IMR-90 (cell line): ENCODE results near the gene EPS8. TPM values are rescaled to one million over a fixed set of nuclear protein-coding genes. Genes with fewer than 3 reads are reported as not detected.
A peak's percentile ranks its signal among the peaks of the same experiment; 100 is the strongest.
"Not testable (repeated sequence)": the region's sequence is repeated elsewhere in the genome, so short reads cannot be mapped to it uniquely, and the experiment has no call there.

Experiments used
- ATAC-seq: fragments of 200-7000 bp; cut with Tn5 transposase; 2 replicates; pipeline ENCODE4 v1.9.1; 2020; ENCODE audit warnings: low read depth, mild to moderate bottlenecking, moderate library complexity
- BruUV-seq: library from RNA; stranded (reverse); fragments of 400-500 nt; replicated peaks from 2 replicates; lab custom pipeline; 2021; lab: Mats Ljungman, UMichigan
- CTCF ChIA-PET: fragments of 300-600 bp; formaldehyde crosslinking; extraction: SDS; loops from one replicate; lab custom pipeline; 2021; ENCODE audit warnings: antibody characterized with exemption; lab: Yijun Ruan, JAX
- POLR2A ChIA-PET: fragments of 300-600 bp; sonication (Branson Sonifier 250); formaldehyde crosslinking; loops from one replicate; lab custom pipeline; 2022; ENCODE audit warnings: antibody characterized with exemption; ENCODE audit not compliant: unreplicated experiment; lab: Charles Lee
- DNase-seq: peaks from one replicate; pipeline ENCODE4 v3.0.0; 2013
- H2AFZ ChIP-seq: replicated peaks from 2 replicates; pipeline ENCODE3; 2013; ENCODE audit warnings: low read length, mild to moderate bottlenecking; ENCODE audit not compliant: poor library complexity
- H2AK5ac ChIP-seq: 2 replicates; pipeline ENCODE4 v1.6.1; 2013; ENCODE audit warnings: low read depth, low read length, inconsistent platforms
- H2AK9ac ChIP-seq: replicated peaks from 2 replicates; pipeline ENCODE3; 2013; ENCODE audit warnings: mild to moderate bottlenecking, low read depth, low read length, moderate library complexity; ENCODE audit not compliant: poor library complexity
- H2BK120ac ChIP-seq: 2 replicates; pipeline ENCODE4 v1.6.1; 2013; ENCODE audit warnings: low read depth, low read length, inconsistent platforms
- H2BK15ac ChIP-seq: 3 replicates; pipeline ENCODE4 v1.6.1; 2013; ENCODE audit warnings: low read depth, low read length, inconsistent platforms
- H2BK20ac ChIP-seq: 2 replicates; pipeline ENCODE4 v1.6.1; 2013; ENCODE audit warnings: low read depth, mild to moderate bottlenecking, inconsistent platforms, low read length, moderate library complexity
- H2BK5ac ChIP-seq: 2 replicates; pipeline ENCODE4 v1.6.1; 2013; ENCODE audit warnings: mild to moderate bottlenecking, low read depth, low read length, inconsistent platforms; ENCODE audit not compliant: poor library complexity, severe bottlenecking
- H3K14ac ChIP-seq: replicated peaks from 2 replicates; pipeline ENCODE4 v1.6.1; 2013; ENCODE audit warnings: low read depth, low read length, inconsistent platforms
- H3K18ac ChIP-seq: 2 replicates; pipeline ENCODE4 v1.6.1; 2013; ENCODE audit warnings: low read depth, low read length, control low read depth
- H3K23ac ChIP-seq: 2 replicates; pipeline ENCODE4 v1.6.1; 2013; ENCODE audit warnings: low read depth, low read length, inconsistent platforms
- H3K27ac ChIP-seq: 2 replicates; pipeline ENCODE4 v1.5.1; 2013; ENCODE audit warnings: mild to moderate bottlenecking, control low read depth, low read length; ENCODE audit not compliant: insufficient read depth
- H3K27me3 ChIP-seq: 2 replicates; pipeline ENCODE4 v1.6.1; 2013; ENCODE audit warnings: low read length; ENCODE audit not compliant: control insufficient read depth, insufficient read depth
- H3K36me3 ChIP-seq: 2 replicates; pipeline ENCODE4 v1.6.1; 2013; ENCODE audit warnings: low read length, mixed read lengths; ENCODE audit not compliant: control insufficient read depth, insufficient read depth
- H3K4ac ChIP-seq: 2 replicates; pipeline ENCODE4 v1.6.1; 2013; ENCODE audit warnings: low read depth, low read length, inconsistent platforms
- H3K4me1 ChIP-seq: 2 replicates; pipeline ENCODE4 v1.6.1; 2013; ENCODE audit warnings: low read length, mixed read lengths; ENCODE audit not compliant: control insufficient read depth, insufficient read depth
- H3K4me2 ChIP-seq: 2 replicates; pipeline ENCODE4 v1.6.1; 2013; ENCODE audit warnings: low read depth, mild to moderate bottlenecking, control low read depth, low read length, moderate library complexity
- H3K4me3 ChIP-seq: 2 replicates; pipeline ENCODE4 v1.5.1; 2013; ENCODE audit warnings: low read depth, mild to moderate bottlenecking, control low read depth, low read length, moderate library complexity; ENCODE audit not compliant: insufficient read depth
- H3K56ac ChIP-seq: 2 replicates; pipeline ENCODE4 v1.6.1; 2013; ENCODE audit warnings: low read length, inconsistent platforms; ENCODE audit not compliant: insufficient read depth; ENCODE audit errors: extremely low read depth
- H3K79me1 ChIP-seq, 2 experiments: 2 replicates each; pipeline ENCODE4 v1.6.1; 2013; ENCODE audit warnings: low read length in 2 of 2, inconsistent platforms in 1 of 2, low read depth in 1 of 2
- H3K9ac ChIP-seq: 2 replicates; pipeline ENCODE4 v1.6.1; 2013; ENCODE audit warnings: low read depth, low read length, control low read depth
- H3K9me1 ChIP-seq: 2 replicates; pipeline ENCODE4 v1.6.1; 2013; ENCODE audit warnings: low read length, inconsistent platforms; ENCODE audit not compliant: insufficient read depth
- H3K9me3 ChIP-seq: 2 replicates; pipeline ENCODE4 v1.6.1; 2013; ENCODE audit warnings: low read length; ENCODE audit not compliant: control insufficient read depth, insufficient read depth
- H4K20me1 ChIP-seq: 2 replicates; pipeline ENCODE4 v1.6.1; 2013; ENCODE audit warnings: low read length, inconsistent platforms; ENCODE audit not compliant: insufficient read depth
- H4K5ac ChIP-seq: 2 replicates; pipeline ENCODE4 v1.6.1; 2013; ENCODE audit warnings: mild to moderate bottlenecking, low read depth, low read length, control low read depth
- H4K8ac ChIP-seq, 2 experiments: 2 replicates each; pipeline ENCODE4 v1.6.1; 2013; ENCODE audit warnings: low read depth in 2 of 2, low read length in 2 of 2, control low read depth in 1 of 2, inconsistent platforms in 1 of 2
- H4K91ac ChIP-seq: 2 replicates; pipeline ENCODE4 v1.6.1; 2013; ENCODE audit warnings: low read depth, low read length, inconsistent platforms; ENCODE audit not compliant: insufficient read depth
- CEBPB ChIP-seq: IDR thresholded peaks from 2 replicates; pipeline ENCODE4 v1.6.1; 2012; ENCODE audit warnings: low read depth, low read length, improper control_type of control experiment
- CHD1 ChIP-seq: IDR thresholded peaks from 2 replicates; pipeline ENCODE4 v1.6.1; 2012; ENCODE audit warnings: low read depth, low read length, improper control_type of control experiment
- ELK1 ChIP-seq: fragments of 150-350 bp; IDR thresholded peaks from 2 replicates; pipeline ENCODE4 v1.6.1; 2016; ENCODE audit warnings: low read depth, mild to moderate bottlenecking, low read length, moderate library complexity, borderline replicate concordance
- FOS ChIP-seq: fragments of 150-350 bp; IDR thresholded peaks from 2 replicates; pipeline ENCODE4 v1.6.1; 2016; ENCODE audit warnings: low read depth, low read length
- MAFK ChIP-seq: IDR thresholded peaks from 2 replicates; pipeline ENCODE4 v1.6.1; 2012; ENCODE audit warnings: low read depth, low read length, improper control_type of control experiment
- NFE2L2 ChIP-seq: fragments of 150-350 bp; IDR thresholded peaks from 2 replicates; pipeline ENCODE4 v1.6.1; 2016; ENCODE audit warnings: low read depth, mild to moderate bottlenecking, low read length
- RCOR1 ChIP-seq: IDR thresholded peaks from 2 replicates; pipeline ENCODE4 v1.6.1; 2012; ENCODE audit warnings: mild to moderate bottlenecking, low read length, improper control_type of control experiment; ENCODE audit not compliant: insufficient replicate concordance
- SMC3 ChIP-seq: fragments of 150-350 bp; IDR thresholded peaks from 2 replicates; pipeline ENCODE4 v1.6.1; 2016; ENCODE audit warnings: low read depth, mild to moderate bottlenecking, antibody characterized with exemption, low read length, moderate library complexity
- WGBS, 2 experiments: methylation state at CpG; one replicate each; pipeline versions ENCODE4 v1.1.5 to v1.1.7; 2013; ENCODE audit warnings: missing lambda C conversion rate in 2 of 2; ENCODE audit not compliant: insufficient read length in 1 of 2; ENCODE audit errors: extremely low coverage in 2 of 2; 5-methylcytosine and 5-hydroxymethylcytosine counted together
- dilution Hi-C: fragments of 300-500 bp; cut with HindIII; formaldehyde crosslinking; loops from one replicate; pipeline ENCODE4 v1.14.3; 2018; ENCODE audit warnings: low sequenced_read_pairs; ENCODE audit not compliant: unreplicated experiment
- in situ Hi-C: fragments of 300-500 bp; cut with MboI; formaldehyde crosslinking; loops from 3 replicates; pipeline ENCODE4 v1.14.3; 2019; ENCODE audit warnings: low sequenced_read_pairs, inconsistent platforms, mixed read lengths
- intact Hi-C: fragments of 100-400 bp; cut with micrococcal nuclease; formaldehyde crosslinking; loops from 2 replicates; pipeline ENCODE4 v1.10.0; 2022
- polyA plus RNA-seq, 3 experiments: library from polyadenylated mRNA; depleted of rRNA; stranded (reverse); fragments of >200 nt; gene quantifications; 2 replicates each; pipeline ENCODE4 v1.2.3, GENCODE V29; 2012; ENCODE audit warnings: low replicate concordance in 1 of 3
- total RNA-seq: library from RNA; depleted of rRNA; stranded (reverse); fragments of >200 nt; gene quantifications from 2 replicates; pipeline ENCODE4 v1.2.3, GENCODE V29; 2012

Gene EPS8
- total and polyA plus RNA-seq, 2 of the 4 experiments (the other 2 are of a cell fraction) = 45.1 to 104 TPM

DNA sequence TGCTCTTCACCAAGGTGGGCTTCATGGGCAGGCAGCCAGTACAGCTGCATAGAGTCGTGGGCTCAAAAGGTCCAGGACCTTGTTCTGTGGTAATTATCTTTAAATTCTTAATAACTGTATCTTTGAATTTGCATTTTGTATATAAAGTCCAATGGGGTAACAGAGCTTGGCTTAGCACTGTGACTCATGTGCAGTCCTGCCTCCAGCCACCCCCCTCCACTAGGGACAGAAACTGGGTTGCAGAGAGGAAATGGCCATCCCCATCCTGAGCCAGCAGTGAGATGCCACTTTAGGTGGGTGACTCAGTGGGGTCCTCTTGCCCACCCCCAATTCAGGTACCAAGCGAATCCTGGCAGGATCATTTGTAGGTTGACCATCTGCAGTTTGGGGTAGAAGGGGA lies 48.1 kb downstream of the EPS8 start:
- no peak overlapping the region for H3K18ac ChIP-seq
- no peaks in the 10 kb centered on the region for H3K9me3 ChIP-seq
- no peak overlapping the region for H4K91ac ChIP-seq
- CTCF ChIA-PET = interaction anchor here (0.6 to 0.7 kb wide), 2 partner anchors 38 to 97 kb away, joined by 3 to 4 read pairs; no protein-coding TSS in a partner anchor
- no peak overlapping the region for H3K4me3 ChIP-seq
- no peak overlapping the region for H3K14ac ChIP-seq
- H3K56ac ChIP-seq = no peak overlapping the region
- H3K9ac ChIP-seq = no peak overlapping the region
- in situ Hi-C loops (no loop called here), intact Hi-C loops (no loop called here), dilution Hi-C loops (no loop called here)
- 0 out of 4 replicates have a peak overlapping the region, but pooled peaks of 1 of the 2 experiments have one; percentile 39 for H4K8ac ChIP-seq
- H3K27me3 ChIP-seq = no peaks in the 10 kb centered on the region
- H3K4ac ChIP-seq = no peak overlapping the region
- TF ChIP-seq SMC3 (no peak), CEBPB (no peak), NFE2L2 (no peak), MAFK (no peak), FOS (no peak), CHD1 (no peak), RCOR1 (no peak), ELK1 (no peak)
- H3K79me1 ChIP-seq = peaks cover 19 to 39% of the 10 kb centered on the region in 2 experiments
- H3K23ac ChIP-seq = no peak overlapping the region
- H2AK9ac ChIP-seq = no peak overlapping the region
- H2AFZ ChIP-seq = no peak overlapping the region
- H2AK5ac ChIP-seq = no peak overlapping the region
- no peak overlapping the region for H3K4me2 ChIP-seq
- peaks cover 4% of the 10 kb centered on the region; the same call in 1 of the 2 replicates for H3K4me1 ChIP-seq
- DNase-seq (no peak), ATAC-seq (no peak)
- no CpG with 5 or more reads among the region's 2 CpGs for WGBS, 2 experiments
- H2BK15ac ChIP-seq = no peak overlapping the region
- no peaks in the 10 kb centered on the region for H3K9me1 ChIP-seq
- H3K27ac ChIP-seq = no peak overlapping the region
- H2BK5ac ChIP-seq = no peak overlapping the region
- no peak overlapping the region for H4K5ac ChIP-seq
- POLR2A ChIA-PET = no interaction called here
- BruUV-seq = no TSS peak
- H3K36me3 ChIP-seq = no peaks in the 10 kb centered on the region
- H2BK120ac ChIP-seq = no peak overlapping the region
- no peak overlapping the region for H2BK20ac ChIP-seq
- H4K20me1 ChIP-seq = peaks cover 5% of the 10 kb centered on the region; the same call in 1 of the 2 replicates

- H3K56ac ChIP-seq, H3K14ac ChIP-seq, H3K18ac ChIP-seq, BruUV-seq, H2AK9ac ChIP-seq, dilution Hi-C loops, H3K9ac ChIP-seq, in situ Hi-C loops, ATAC-seq, H3K4me1 ChIP-seq, H3K23ac ChIP-seq, DNase-seq, H3K27me3 ChIP-seq, H3K36me3 ChIP-seq, H3K4me3 ChIP-seq, H2BK15ac ChIP-seq, H3K9me1 ChIP-seq, H4K20me1 ChIP-seq, H4K8ac ChIP-seq, H4K5ac ChIP-seq, H3K4me2 ChIP-seq, H4K91ac ChIP-seq, H2BK120ac ChIP-seq, H3K27ac ChIP-seq, H3K9me3 ChIP-seq, H2BK5ac ChIP-seq, CTCF ChIA-PET, H2AFZ ChIP-seq, intact Hi-C loops, H2BK20ac ChIP-seq, H3K4ac ChIP-seq, POLR2A ChIA-PET, H2AK5ac ChIP-seq: not testable (repeated sequence)
- no CpG with 5 or more reads among the region's 5 CpGs for WGBS, 2 experiments
- peaks cover 23 to 39% of the 10 kb centered on the region in 2 experiments for H3K79me1 ChIP-seq
Observed at GRCh38 chr12:15740389-15740788, 48.8 kb downstream of the EPS8 start.
